Fibroblast of skin of scalp (primary cell): ENCODE measurements around the gene PPP1R8. TPM values are rescaled to one million over a fixed set of nuclear protein-coding genes. Genes with fewer than 3 reads are reported as not detected.
"Not testable (repeated sequence)": the region's sequence is repeated elsewhere in the genome, so short reads cannot be mapped to it uniquely, and the experiment has no call there.

Experiments
- DNase-seq: peaks from one replicate; pipeline ENCODE4 v3.0.0-alpha.2; 2013
- polyA plus RNA-seq, 2 experiments: library from polyadenylated mRNA; unstranded; fragments of 120-200 nt; gene quantifications; one replicate each; pipeline ENCODE4 v1.2.1, GENCODE V29; 2013; ENCODE audit not compliant: insufficient read length in 2 of 2

Gene PPP1R8
- polyA plus RNA-seq (2013, experiment 1 of 2; ENCODE audit: insufficient read length): 44.4 TPM
- polyA plus RNA-seq (2013, experiment 2 of 2; ENCODE audit: insufficient read length): 43.0 TPM

- peak; percentile 97 for DNase-seq
Measured at GRCh38 chr1:27830621-27831440, at the start of gene PPP1R8. Gene PPP1R8 (plus strand): TSS chr1:27830782. CDS start chr1:27830836, 54 bp downstream.

- no peak for DNase-seq
Measured at GRCh38 chr1:27782950-27783349, 47.6 kb upstream of the PPP1R8 start.

DNA sequence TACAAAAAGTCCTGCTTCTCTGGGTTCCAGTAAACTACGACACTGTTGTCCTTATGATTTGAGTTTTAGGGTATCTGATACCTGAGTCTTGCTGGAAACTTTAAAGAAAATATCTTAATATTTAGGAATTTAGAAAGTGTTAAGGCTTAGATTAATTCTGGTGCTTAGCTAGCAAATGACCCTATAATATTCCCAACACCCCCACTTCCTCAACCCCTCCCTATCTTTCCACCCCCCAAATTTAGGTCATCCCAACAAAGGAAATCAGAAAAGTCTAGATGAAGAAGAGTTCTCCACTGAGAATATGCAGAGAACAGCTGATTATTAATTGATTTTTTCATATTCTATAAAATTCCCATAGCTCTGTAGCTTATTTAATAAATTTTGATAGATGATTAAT, 45.9 kb upstream of the PPP1R8 start:
- no peak for DNase-seq

DNA sequence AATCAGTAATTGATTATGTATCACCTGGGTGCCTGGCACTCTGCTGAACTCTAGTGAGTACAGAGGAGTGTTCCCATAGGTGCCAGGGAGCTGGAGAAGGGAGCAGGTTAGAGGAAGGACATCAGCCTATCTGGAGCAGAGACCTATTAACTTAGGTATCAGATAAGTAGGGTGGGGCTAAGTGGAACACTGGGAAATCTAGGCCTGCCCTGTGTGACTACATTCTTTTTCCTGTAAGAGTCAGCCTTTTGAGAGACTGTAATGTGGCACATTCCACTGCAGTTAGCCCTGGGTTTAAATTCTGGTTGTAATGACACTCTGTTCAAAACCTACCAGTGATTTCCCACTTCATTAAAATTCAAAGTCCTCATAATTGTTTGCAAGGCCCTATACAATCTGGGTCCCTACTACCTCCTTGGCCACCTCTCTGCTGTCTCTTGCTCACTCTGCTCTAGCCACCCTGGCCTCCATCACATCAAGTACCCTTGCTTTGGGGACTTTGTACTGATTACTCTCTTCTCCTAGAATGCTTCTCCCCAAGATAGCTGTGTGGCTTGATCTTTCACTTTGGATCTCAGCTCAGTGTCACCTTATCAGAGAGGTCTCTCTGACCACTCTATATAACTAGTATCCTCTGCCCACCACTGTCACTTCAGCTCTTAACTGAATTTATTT, 44.7 kb upstream of the PPP1R8 start:
- peak; percentile 25 for DNase-seq

DNA sequence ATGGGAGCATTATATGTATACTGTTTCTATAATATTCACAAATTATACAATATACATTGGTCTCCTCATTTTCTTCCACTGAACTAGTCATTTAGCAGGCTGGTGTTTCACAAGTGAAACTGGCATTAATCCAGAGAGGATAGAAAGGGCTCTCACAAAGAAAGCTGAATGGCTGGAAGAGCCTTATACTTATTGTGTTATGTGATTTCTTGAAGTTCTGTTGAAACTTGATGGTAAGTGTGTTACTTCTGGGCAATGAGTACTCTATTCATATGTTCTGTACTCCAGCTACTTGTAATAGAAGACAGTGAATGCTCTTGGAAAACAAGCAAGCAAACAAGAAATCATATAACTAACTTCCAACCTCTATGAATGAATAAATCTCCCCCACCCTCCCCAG, 42.7 kb upstream of the PPP1R8 start:
- DNase-seq: no peak

GRCh38 chr1:27789540-27790041, 41.0 kb upstream of the PPP1R8 start:
- no peak for DNase-seq

DNA sequence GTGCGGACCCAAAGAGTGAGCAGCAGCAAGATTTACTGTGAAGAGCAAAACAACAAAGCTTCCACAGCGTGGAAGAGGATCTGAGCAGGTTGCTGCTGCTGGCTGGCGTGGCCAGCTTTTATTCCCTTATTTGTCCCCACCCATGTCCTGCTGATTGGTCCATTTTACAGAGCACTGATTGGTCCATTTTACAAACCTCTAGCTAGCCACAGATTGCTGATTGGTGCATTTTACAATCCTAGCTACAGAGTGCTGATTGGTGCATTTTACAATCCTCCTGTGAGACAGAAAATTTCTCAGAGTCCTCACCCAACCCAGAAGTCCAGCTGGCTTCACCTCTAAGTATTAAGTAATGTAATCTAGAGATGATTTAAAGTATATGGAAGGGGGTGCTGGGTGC, 40.3 kb upstream of the PPP1R8 start:
- DNase-seq: not testable (repeated sequence)

- DNase-seq: no peak
Measured at GRCh38 chr1:27795601-27796000, 35.0 kb upstream of the PPP1R8 start.

GRCh38 chr1:27804791-27805190, 25.8 kb upstream of the PPP1R8 start:
- DNase-seq: no peak

- no peak for DNase-seq
Measured at GRCh38 chr1:27806758-27807157, 23.8 kb upstream of the PPP1R8 start.

DNA sequence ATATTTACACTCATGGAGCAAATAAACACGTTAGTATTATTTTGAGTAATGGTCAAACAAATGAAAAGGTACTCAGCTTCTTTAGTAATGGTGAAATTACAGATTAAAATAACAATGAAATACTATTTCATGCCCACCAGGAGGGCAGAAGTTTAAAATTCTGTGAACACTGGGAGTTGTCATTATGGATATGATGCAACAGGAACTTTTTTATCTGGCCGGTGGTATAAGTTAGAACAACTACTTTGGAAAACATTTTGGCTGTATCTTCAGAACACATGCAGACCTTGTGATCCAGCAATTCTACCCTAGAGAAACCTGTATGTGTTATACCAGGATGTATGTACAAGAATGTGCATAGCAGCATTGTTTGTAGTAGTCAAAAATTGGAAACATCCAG, 23.2 kb upstream of the PPP1R8 start:
- no peak for DNase-seq

GRCh38 chr1:27808131-27808530, 22.5 kb upstream of the PPP1R8 start:
- DNase-seq: not testable (repeated sequence)

DNA sequence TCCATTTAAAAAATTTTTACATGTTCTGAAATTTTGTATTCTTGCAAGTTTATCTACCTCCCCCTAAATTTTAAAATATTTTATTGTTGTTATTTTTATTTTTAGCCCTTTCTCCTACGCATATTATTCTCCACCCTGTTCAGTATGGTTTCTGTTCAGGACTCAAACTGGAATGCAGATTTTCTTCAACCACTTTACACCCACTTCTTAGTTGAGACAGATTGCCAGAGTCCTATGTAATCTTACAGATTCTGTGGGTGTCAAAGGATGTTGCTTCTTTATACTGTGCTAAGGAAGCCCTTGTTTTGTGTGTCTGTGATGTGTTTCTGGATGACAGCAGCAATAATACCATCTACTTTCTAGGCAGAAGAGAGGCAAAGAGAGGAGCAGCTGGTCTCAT, 20.7 kb upstream of the PPP1R8 start:
- no peak for DNase-seq

GRCh38 chr1:27811741-27812500, 18.7 kb upstream of the PPP1R8 start:
- DNase-seq: no peak

DNA sequence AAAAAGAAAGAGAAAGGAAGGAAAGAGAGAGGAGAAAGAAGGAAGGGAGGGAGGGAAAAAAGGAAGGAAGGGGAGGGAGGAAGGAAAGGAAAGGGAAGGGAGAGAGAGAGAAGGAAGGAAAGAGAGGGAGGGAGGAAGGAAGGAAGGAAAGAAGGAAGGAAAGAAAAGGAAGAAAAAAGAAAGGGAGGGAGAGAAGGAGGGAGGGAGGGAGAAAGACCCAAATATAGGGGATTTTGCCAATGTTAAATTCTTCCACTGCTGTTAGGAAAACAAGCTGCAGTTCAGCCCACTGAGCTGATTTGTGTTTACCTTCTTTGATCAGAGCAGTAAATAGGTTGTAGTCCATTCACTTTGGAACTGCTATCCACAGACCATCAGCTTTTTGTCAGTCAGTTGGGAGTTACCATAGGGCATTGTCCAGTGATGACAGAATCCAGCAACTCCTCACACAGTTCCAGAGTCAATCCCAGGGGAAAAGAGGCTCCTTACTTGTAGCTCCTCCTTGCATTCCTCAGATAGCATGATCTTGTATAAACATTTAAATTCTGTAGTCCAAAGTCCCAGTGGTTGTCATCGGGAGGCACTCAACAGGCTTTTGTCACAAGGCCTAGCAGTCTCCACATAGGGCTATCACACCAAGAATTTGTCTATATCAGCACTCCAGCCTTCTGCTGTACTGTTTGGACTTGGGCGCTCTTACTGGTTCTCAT, 13.5 kb upstream of the PPP1R8 start:
- DNase-seq: peak; percentile 98

DNA sequence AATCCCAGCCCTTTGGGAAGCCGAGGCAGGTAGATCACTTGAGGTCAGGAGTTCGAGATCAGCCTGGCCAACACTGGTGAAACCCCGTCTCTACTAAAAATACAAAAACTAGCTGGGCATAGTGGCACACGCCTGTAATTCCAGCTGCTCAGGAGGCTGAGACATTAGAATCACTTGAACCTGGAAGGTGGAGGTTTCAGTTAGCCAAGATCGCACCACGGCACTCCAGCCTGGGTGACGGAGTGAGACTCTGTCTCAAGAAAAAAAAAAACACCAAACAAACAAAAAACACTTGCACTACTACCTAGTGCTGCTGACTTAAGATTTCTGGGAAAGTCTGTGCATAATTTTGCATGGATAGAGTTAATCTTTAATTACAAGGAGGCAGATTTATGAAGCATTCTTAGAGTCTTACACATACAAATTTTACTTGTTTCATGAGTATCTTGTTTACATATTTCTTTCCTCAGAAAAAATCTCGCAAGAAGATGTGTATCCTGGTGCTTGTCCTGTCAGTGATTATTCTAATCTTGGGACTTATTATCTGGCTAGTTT, 8.7 kb upstream of the PPP1R8 start:
- no peak for DNase-seq

- no peak for DNase-seq
Measured at GRCh38 chr1:27823784-27824183, 6.8 kb upstream of the PPP1R8 start.

DNA sequence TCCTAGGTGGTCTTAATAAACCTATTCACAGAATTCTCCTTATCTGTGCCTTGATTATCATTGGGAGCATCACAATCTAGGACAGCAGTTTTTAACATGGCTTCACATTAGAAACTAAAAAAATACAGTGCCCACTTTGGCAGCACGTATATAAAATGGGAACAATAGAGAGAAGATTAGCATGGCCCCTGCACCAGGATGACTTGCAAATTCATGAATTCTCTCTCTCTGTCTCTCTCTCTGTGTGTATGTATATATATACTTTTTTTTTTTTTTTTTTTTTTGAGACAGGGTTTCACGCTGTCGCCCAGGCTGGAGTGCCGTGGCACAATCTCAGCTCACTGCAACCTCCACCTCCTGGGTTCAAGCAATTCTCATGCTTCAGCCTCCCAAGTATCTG, 6.2 kb upstream of the PPP1R8 start:
- no peak for DNase-seq

GRCh38 chr1:27829339-27829960, 1.1 kb upstream of the PPP1R8 start:
- not testable (repeated sequence) for DNase-seq

DNA sequence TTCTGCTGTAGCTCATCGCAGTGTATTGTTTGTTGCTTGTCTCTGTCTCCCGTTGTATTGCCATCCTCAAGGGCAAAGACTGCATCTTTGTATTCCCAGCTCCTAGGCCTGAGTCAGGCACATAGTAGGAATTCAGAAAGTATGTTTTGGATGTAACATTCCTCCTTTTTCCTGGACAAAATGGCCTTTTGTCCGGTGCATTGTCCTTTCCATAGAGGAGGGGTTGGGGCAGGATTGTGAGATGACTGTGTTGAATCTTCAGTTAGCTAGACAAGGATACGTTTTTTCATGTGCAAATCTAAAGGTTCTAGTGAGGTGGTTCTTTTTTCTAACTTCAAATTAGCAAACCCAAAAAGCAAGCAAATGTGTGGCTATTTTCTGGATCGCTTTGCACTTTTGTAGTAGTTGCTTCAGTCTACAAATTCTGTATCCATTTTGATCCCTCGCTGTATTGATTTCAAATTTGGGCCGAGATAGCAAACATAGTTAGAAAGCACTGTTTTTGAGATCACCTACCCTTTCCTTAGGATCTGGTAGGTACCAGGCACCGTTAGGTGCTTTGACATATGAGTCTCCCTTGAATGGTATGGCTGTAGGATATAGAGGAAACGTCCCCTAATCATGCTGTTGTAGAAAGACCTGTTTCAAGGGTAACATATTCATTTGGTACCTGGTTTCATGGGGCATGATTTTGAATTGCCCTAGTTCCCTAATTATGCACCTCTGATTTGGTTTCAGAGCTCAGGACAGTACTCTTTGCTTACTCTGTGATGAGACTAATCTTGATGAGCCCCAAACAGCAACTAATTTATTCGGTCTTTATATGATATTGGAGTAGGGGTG, 1.2 kb downstream of the PPP1R8 start:
- DNase-seq: no peak
